ENCODE results near the gene TBC1D17. TPM values are rescaled to one million over a fixed set of nuclear protein-coding genes. Genes with fewer than 3 reads are reported as not detected.

Gene TBC1D17
- total and polyA plus RNA-seq, 8 donors = 10.5 to 77.1 (median 35.3) TPM

DNA sequence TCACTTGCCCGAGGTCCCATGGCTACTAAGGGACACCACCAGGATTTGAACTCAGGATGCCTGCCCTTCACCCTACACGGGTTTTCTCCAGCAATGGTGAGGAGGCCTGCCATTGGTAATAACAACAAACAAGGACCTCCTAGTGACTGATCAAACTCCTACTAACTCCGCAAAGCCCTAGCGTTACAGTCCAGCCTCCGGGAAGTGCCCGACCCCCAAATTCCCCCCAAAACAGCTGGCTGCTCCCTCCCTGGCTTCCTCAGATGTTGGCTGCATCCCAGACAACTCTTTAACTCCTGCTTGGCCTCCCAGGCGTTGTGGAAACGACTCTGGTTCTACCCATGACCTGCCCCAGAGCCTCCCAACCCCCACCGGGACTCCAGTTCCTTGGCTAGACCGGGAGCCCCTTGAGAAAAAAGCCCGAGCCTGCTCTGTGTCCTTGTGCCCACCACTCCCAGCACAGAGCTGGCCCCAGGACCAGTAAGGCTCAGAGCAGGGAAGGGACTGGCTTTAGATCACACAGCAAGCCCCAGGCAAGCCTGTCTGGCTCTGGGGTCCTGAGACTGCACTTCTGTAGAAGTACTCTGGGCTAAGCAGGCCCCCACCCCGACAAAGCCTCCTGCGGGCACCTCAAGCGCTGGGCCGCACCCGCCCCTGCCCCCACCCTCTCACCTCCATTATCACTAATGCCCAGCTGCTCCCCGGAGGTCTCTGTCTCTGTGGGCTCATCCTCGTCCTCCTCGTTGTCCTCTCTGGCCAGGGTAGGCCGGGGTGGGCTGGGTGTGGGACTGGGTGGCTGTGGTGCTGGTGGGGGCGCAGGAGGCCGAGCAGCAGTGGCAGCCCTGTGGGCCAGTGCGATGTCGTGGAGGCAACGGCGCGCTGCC, 5.0 kb upstream of the TBC1D17 start:
- H3K27ac ChIP-seq = peak overlapping the region in 1 of 5 donors; percentile 25
- no peak for TF ChIP-seq EP300 (IDR thresholded peaks at IDR 0.05)
- no peak for TF ChIP-seq POLR2A (IDR thresholded peaks at IDR 0.05)
- TF ChIP-seq, protein P1, sequence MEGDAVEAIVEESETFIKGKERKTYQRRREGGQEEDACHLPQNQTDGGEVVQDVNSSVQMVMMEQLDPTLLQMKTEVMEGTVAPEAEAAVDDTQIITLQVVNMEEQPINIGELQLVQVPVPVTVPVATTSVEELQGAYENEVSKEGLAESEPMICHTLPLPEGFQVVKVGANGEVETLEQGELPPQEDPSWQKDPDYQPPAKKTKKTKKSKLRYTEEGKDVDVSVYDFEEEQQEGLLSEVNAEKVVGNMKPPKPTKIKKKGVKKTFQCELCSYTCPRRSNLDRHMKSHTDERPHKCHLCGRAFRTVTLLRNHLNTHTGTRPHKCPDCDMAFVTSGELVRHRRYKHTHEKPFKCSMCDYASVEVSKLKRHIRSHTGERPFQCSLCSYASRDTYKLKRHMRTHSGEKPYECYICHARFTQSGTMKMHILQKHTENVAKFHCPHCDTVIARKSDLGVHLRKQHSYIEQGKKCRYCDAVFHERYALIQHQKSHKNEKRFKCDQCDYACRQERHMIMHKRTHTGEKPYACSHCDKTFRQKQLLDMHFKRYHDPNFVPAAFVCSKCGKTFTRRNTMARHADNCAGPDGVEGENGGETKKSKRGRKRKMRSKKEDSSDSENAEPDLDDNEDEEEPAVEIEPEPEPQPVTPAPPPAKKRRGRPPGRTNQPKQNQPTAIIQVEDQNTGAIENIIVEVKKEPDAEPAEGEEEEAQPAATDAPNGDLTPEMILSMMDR (IDR thresholded peaks at IDR 0.05) = no peak
- TF ChIP-seq POLR2AphosphoS5 (IDR thresholded peaks at IDR 0.05) = no peak

DNA sequence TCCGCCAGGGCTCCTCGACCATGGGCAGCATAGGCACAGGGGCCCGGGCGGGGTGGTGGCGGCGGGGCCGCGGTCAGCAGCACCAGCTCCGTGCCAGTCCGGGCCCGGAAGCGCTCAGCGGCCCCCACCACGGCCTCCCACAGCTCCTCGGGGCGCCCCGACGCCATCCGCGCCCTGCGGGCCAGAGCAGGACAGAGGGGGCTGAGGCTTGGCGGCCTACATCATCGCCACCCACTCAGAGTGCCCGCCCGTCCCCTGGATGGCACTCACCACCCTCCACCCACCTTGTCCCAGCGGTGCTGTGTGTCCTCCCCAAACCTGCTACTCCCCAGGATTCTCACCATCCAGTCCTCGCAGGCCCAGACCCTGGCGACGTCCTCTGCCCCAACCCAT, 4.4 kb upstream of the TBC1D17 start:
- TF ChIP-seq EP300 (IDR thresholded peaks at IDR 0.05) (no peak), POLR2A (IDR thresholded peaks at IDR 0.05) (no peak), POLR2AphosphoS5 (IDR thresholded peaks at IDR 0.05) (no peak)
- TF ChIP-seq, protein P1 (IDR thresholded peaks at IDR 0.05) = no peak
- intact Hi-C loops (cut with DNase I; ENCODE audit: low total_unique reads) = no loop called here
- Histone ChIP-seq H3K36me3 (peaks cover 7 to 32% (median 27%) of the 10 kb centered on the region in 4 donors), H3K9me3 (no peaks in the 10 kb centered on the region), H3K27ac (no peak overlapping the region), H3K4me3 (no peak overlapping the region), H3K27me3 (no peaks in the 10 kb centered on the region), H3K4me1 (peaks cover 30 to 60% (median 49%) of the 10 kb centered on the region in 4 donors)
- DNase-seq = no peak
- WGBS, 5 donors = 88 to 94% (median 94%) methylated on average over 23 to 29 of the region's 29 CpGs

More for the DNA sequence above, 5.0 kb upstream of the TBC1D17 start:
- peaks cover 29 to 63% (median 52%) of the 10 kb centered on the region in 4 donors for H3K4me1 ChIP-seq
- no peaks in the 10 kb centered on the region for H3K9me3 ChIP-seq
- no peak for DNase-seq
- H3K4me3 ChIP-seq = no peak overlapping the region
- H3K36me3 ChIP-seq = peaks cover 7 to 32% (median 27%) of the 10 kb centered on the region in 4 donors
- 83 to 90% (median 87%) methylated on average over 25 to 27 of the region's 27 CpGs for WGBS, 5 donors
- intact Hi-C loops (cut with DNase I; ENCODE audit: low total_unique reads) = no loop called here
- H3K27me3 ChIP-seq = no peaks in the 10 kb centered on the region

DNA sequence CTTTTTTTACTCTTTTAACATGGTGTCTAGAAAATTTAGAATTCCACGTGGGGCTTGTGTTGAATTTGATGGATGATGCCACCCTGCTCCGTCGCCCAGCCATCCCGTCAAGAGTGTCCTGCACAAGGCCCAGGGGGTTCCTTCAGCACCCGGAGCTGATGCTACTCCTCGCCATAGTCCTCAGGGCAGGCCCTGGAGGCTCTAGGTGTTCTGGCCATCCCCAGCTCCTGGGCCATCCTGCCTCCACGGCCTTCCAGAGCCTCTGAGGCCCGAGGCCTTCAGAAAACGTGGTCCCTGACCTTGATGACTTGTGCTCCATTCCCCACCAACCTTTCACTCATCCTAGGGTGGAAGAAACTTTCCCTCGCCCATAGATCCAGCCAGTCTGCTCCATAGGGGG, 3.7 kb upstream of the TBC1D17 start:
- Histone ChIP-seq H3K27ac (no peak overlapping the region), H3K27me3 (no peaks in the 10 kb centered on the region), H3K4me1 (peaks cover 32 to 60% (median 49%) of the 10 kb centered on the region in 4 donors), H3K36me3 (peaks cover 7 to 36% (median 29%) of the 10 kb centered on the region in 4 donors), H3K4me3 (no peak overlapping the region), H3K9me3 (no peaks in the 10 kb centered on the region)
- TF ChIP-seq, protein P1 (IDR thresholded peaks at IDR 0.05) = no peak
- TF ChIP-seq POLR2AphosphoS5 (IDR thresholded peaks at IDR 0.05) (no peak), POLR2A (IDR thresholded peaks at IDR 0.05) (no peak), EP300 (IDR thresholded peaks at IDR 0.05) (no peak)
- WGBS, 5 donors = 82 to 91% (median 90%) methylated on average over 10 of the region's 10 CpGs
- no peak for DNase-seq
- intact Hi-C loops (cut with DNase I; ENCODE audit: low total_unique reads) = no loop called here

DNA sequence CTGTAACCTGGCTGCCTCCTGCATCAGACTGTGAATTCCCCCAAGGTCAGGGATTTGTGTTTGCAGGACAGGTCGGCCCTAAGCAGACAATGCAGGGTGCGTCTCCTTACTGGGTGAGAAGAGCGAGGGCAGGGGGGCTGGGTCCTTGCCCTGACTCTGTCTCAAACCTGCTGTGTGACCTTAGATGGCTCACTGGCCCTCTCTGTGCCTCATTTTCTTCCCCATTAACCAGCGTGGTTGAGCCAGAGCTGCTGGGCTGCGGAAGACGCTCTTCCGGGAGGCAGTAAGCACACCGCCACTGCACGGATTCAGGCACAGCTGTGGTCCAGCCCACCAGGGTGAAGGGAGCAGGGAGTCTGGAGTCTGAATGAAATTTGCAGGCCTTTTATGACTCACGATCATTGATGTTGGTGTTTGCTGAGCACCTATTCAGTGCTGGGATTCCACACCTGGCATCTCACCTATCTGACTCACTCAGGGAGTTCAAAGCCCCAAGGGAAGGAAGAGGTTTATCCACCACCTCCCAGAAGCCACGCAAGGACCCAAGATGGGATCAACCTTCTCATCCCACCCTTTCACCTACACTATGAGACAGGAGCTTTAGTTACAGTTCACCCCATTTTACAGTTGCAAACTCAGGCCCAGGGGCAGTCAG, 2.9 kb upstream of the TBC1D17 start:
- Histone ChIP-seq H3K9me3 (no peaks in the 10 kb centered on the region), H3K4me3 (peak overlapping the region in 2 of 4 donors; percentile 73 to 93), H3K36me3 (peaks cover 7 to 44% (median 37%) of the 10 kb centered on the region in 4 donors), H3K27ac (peak overlapping the region in 2 of 5 donors; percentile 15 to 100), H3K4me1 (peaks cover 33 to 64% (median 51%) of the 10 kb centered on the region in 4 donors), H3K27me3 (no peaks in the 10 kb centered on the region)
- TF ChIP-seq POLR2A (IDR thresholded peaks at IDR 0.05) = no peak
- TF ChIP-seq, protein P1 (IDR thresholded peaks at IDR 0.05) = no peak
- TF ChIP-seq EP300 (IDR thresholded peaks at IDR 0.05) = no peak
- TF ChIP-seq POLR2AphosphoS5 (IDR thresholded peaks at IDR 0.05) = no peak
- intact Hi-C loops (cut with DNase I; ENCODE audit: low total_unique reads) = no loop called here
- WGBS, 5 donors = 85 to 91% (median 89%) methylated on average over 11 of the region's 11 CpGs
- no peak for DNase-seq

Data from stomach (tissue), 9 donors.